Panc1 (cell line): ENCODE data around the gene LYSMD2. TPM values are rescaled to one million over a fixed set of nuclear protein-coding genes. Genes with fewer than 3 reads are reported as not detected.

Experiments used
- ATAC-seq: fragments of 200-7000 bp; cut with Tn5 transposase; 2 replicates; pipeline ENCODE4 v1.9.1; 2020; ENCODE audit warnings: mild to moderate bottlenecking, moderate library complexity
- BruUV-seq: library from RNA; stranded (reverse); fragments of 400-500 nt; replicated peaks from 2 replicates; lab custom pipeline; 2021; lab: Mats Ljungman, UMichigan
- CTCF ChIA-PET: fragments of 300-600 bp; sonication (Branson Sonifier 250); formaldehyde crosslinking; loops from one replicate; lab custom pipeline; 2022; ENCODE audit warnings: antibody characterized with exemption; lab: Charles Lee
- POLR2A ChIA-PET: fragments of 300-600 bp; sonication (Branson Sonifier 250); formaldehyde crosslinking; loops from one replicate; lab custom pipeline; 2022; ENCODE audit warnings: antibody characterized with exemption; lab: Charles Lee
- DNase-seq: peaks from one replicate; pipeline ENCODE4 v3.0.0-alpha.2; 2010; ENCODE audit warnings: low read depth, low spot score
- H3K27ac ChIP-seq: 2 replicates; pipeline ENCODE4 v1.5.1; 2011; ENCODE audit warnings: mild to moderate bottlenecking, low read length, inconsistent platforms
- H3K27me3 ChIP-seq: fragments of 200-500 bp; sonication (Bioruptor generic); 2 replicates; pipeline ENCODE4 v1.6.0; 2014; ENCODE audit warnings: low read length, inconsistent platforms; ENCODE audit not compliant: control insufficient read depth, insufficient read depth
- H3K36me3 ChIP-seq: fragments of 200-500 bp; sonication (Bioruptor generic); 2 replicates; pipeline ENCODE4 v1.5.1; 2014; ENCODE audit warnings: inconsistent platforms, mild to moderate bottlenecking, low read length, moderate library complexity; ENCODE audit not compliant: control insufficient read depth, insufficient read depth
- H3K4me1 ChIP-seq: 2 replicates; pipeline ENCODE4 v1.5.1; 2011; ENCODE audit warnings: inconsistent platforms, mild to moderate bottlenecking, low read length, moderate library complexity; ENCODE audit not compliant: control insufficient read depth, insufficient read depth
- H3K4me3 ChIP-seq, 2 experiments: 2 replicates each; pipeline ENCODE4 v1.5.1; 2011 to 2012; ENCODE audit warnings: low read depth in 2 of 2, low read length in 2 of 2, mild to moderate bottlenecking in 2 of 2, inconsistent platforms in 1 of 2, moderate library complexity in 1 of 2
- H3K9me3 ChIP-seq: fragments of 200-500 bp; sonication (Bioruptor generic); 2 replicates; pipeline ENCODE4 v1.5.1; 2014; ENCODE audit warnings: low read depth, mild to moderate bottlenecking, inconsistent platforms, low read length, moderate library complexity; ENCODE audit not compliant: control insufficient read depth, insufficient read depth
- CTCF ChIP-seq: fragments of 450-650 bp; IDR thresholded peaks from 2 replicates; pipeline ENCODE4 v1.5.1; 2017; ENCODE audit warnings: mild to moderate bottlenecking
- POLR2AphosphoS5 ChIP-seq: IDR thresholded peaks from 2 replicates; pipeline ENCODE4 v1.6.1; 2012; ENCODE audit warnings: mild to moderate bottlenecking, low read depth, low read length, moderate library complexity
- REST ChIP-seq, 2 experiments: IDR thresholded peaks; 2 replicates each; pipeline ENCODE4 v1.6.1; 2011 to 2012; ENCODE audit warnings: low read depth in 2 of 2, control low read depth in 1 of 2, low read length in 1 of 2, mild to moderate bottlenecking in 1 of 2, moderate library complexity in 1 of 2; ENCODE audit not compliant: insufficient read depth in 1 of 2
- SIN3A ChIP-seq: IDR thresholded peaks from 2 replicates; pipeline ENCODE4 v1.6.1; 2012; ENCODE audit warnings: low read depth, mild to moderate bottlenecking, low read length, moderate library complexity, borderline replicate concordance; ENCODE audit not compliant: insufficient read depth
- TCF7L2 ChIP-seq: IDR thresholded peaks from 2 replicates; pipeline ENCODE4 v1.6.1; 2011; ENCODE audit warnings: mild to moderate bottlenecking, low read depth, low read length, inconsistent platforms
- in situ Hi-C: cut with HindIII; loops from 2 replicates; pipeline ENCODE4 v1.10.0; 2016; ENCODE audit warnings: low sequenced_read_pairs, low pct_unique_long_range_greater_than_20kb
- intact Hi-C: fragments of 100-400 bp; cut with micrococcal nuclease; formaldehyde crosslinking; loops from one replicate; pipeline ENCODE4 v1.10.0; 2022; ENCODE audit not compliant: unreplicated experiment
- total RNA-seq: library from RNA; stranded (reverse); gene quantifications from one replicate; pipeline ENCODE4 v1.2.1, GENCODE V29; 2021; ENCODE audit not compliant: unreplicated experiment

The LYSMD2 gene
- total RNA-seq, 1 experiment from 2014 or later = 17.2 TPM

GRCh38 chr15:51754267-51754666, 16.8 kb upstream of the LYSMD2 start:
- Histone ChIP-seq H3K36me3 (no peaks in the 10 kb centered on the region), H3K4me3 (no peak overlapping the region), H3K9me3 (no peaks in the 10 kb centered on the region), H3K27ac (no peak overlapping the region), H3K27me3 (peaks cover 37% of the 10 kb centered on the region), H3K4me1 (0 out of 2 replicates have a peak, but pooled peaks cover 3% of the 10 kb centered on the region)
- TF ChIP-seq CTCF (no peak), SIN3A (no peak), REST (IDR thresholded peaks at IDR 0.05; ENCODE audit: insufficient read depth in 1 of 2, low read depth in 2 of 2, low read length in 1 of 2) (no peak), POLR2AphosphoS5 (no peak), TCF7L2 (no peak)
- ATAC-seq (no peak), DNase-seq (no peak)
- CTCF ChIA-PET = no interaction called here
- intact Hi-C loops = no loop called here
- POLR2A ChIA-PET = no interaction called here
- in situ Hi-C loops = no loop called here
- no TSS peak for BruUV-seq

GRCh38 chr15:51752888-51753287, 15.4 kb upstream of the LYSMD2 start:
- 0 out of 2 replicates have a peak, but pooled peaks cover 3% of the 10 kb centered on the region for H3K4me1 ChIP-seq
- TF ChIP-seq POLR2AphosphoS5 (no peak), SIN3A (no peak), TCF7L2 (no peak), CTCF (no peak), REST (IDR thresholded peaks at IDR 0.05; ENCODE audit: insufficient read depth in 1 of 2, low read depth in 2 of 2, low read length in 1 of 2) (no peak)
- in situ Hi-C loops = no loop called here
- H3K27ac ChIP-seq = no peak overlapping the region
- intact Hi-C loops = no loop called here
- H3K36me3 ChIP-seq = no peaks in the 10 kb centered on the region
- no TSS peak for BruUV-seq
- POLR2A ChIA-PET = no interaction called here
- CTCF ChIA-PET = no interaction called here
- no peaks in the 10 kb centered on the region for H3K9me3 ChIP-seq
- ATAC-seq = no peak
- H3K4me3 ChIP-seq = no peak overlapping the region
- no peak for DNase-seq
- H3K27me3 ChIP-seq = peaks cover 43% of the 10 kb centered on the region
